GM12892 (cell line): Measurements from ENCODE around the gene PLS3.

Experiments used
- POLR2A ChIP-seq: IDR thresholded peaks from 2 replicates; pipeline ENCODE4 v1.6.1; 2011; ENCODE audit warnings: low read depth, low read length, control low read depth
- POLR2AphosphoS5 ChIP-seq: IDR thresholded peaks from 2 replicates; pipeline ENCODE4 v1.6.1; 2011; ENCODE audit warnings: low read depth, low read length, control low read depth
- TAF1 ChIP-seq: IDR thresholded peaks from 2 replicates; pipeline ENCODE4 v1.6.1; 2011; ENCODE audit warnings: low read depth, mild to moderate bottlenecking, control low read depth, low read length, borderline replicate concordance

DNA sequence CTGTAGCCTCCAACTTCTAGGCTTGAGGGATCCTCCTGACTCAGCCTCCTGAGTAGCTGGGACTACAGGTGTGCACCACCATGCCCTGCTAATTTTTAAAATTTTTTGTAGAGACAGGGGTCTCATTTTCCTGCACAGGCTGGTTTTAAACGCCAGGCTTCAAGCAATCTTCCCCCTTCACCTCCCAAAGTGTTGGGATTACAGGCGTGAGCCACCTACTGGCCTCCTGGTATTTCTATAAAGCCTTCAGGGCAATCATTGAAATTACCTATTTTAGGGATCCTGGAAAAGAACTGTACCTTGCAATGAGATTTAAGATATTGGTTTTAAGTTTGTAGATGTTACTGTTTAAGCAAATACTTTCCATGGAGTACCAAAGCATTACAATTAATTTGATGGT lies 13.5 kb upstream of the PLS3 start:
- TF ChIP-seq TAF1 (no peak), POLR2A (no peak), POLR2AphosphoS5 (no peak)
